ENCODE results near the gene STRADA.

Gene STRADA

DNA sequence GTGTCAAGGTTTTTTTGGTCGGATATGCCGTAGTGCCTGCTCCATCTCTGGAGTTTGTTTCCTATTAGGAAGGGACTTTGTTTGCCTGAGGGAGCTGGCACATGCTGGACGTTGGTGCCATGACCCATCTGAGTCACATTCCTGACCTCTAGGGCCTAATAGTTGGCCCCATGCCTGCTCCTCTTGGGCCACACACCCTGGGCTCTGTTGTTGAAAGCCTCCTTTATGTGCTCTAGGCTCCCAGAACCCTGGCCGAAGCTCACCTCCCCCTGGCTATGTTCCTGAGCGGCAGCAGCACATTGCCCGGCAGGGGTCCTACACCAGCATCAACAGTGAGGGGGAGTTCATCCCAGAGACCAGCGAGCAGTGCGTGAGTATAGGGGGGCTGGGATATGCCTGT lies 60.1 kb downstream of the STRADA start:
- no peak for DNase-seq

DNA sequence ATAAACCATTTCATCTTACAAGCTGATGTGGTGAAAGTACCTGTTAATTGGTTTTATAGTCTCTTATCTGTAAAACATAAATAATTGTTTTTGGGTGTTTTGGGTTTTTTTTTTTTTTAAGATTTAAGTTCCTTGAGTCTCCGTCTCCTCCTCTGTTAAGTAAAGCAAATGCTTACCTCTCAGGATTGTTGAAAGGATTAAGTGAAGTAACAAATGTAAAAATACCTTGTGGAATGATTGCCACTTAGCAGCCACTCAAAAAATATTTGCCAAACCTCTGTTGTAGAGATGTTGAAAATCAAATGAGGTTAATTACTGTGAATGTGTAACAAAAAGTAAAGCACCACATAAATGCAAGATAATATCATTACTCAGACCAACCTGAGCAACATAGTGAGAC lies 60.9 kb downstream of the STRADA start:
- DNase-seq: no peak

DNA sequence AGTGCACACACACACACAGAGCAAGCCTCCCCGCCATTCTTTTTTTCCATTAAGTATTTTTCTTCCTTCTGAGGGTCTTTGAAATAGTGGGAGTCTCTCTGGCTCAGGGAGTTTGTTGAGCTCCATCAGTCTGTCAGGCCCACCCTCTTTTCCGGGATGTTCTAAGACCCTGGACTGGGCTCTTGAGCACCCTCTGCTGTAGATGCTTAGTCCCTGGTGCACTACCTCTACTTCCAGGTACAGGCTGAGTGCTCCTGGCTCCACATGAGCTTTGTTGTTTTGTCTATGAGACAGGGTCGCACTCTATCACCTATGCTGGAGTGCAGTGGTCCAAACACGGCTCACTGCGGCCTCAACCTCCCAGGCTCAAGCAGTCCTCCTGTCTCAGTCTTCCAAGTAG lies 62.4 kb downstream of the STRADA start:
- no peak for DNase-seq

- DNase-seq: no peak
Observed at GRCh38 chr17:63676584-63676983, 65.0 kb downstream of the STRADA start.

DNA sequence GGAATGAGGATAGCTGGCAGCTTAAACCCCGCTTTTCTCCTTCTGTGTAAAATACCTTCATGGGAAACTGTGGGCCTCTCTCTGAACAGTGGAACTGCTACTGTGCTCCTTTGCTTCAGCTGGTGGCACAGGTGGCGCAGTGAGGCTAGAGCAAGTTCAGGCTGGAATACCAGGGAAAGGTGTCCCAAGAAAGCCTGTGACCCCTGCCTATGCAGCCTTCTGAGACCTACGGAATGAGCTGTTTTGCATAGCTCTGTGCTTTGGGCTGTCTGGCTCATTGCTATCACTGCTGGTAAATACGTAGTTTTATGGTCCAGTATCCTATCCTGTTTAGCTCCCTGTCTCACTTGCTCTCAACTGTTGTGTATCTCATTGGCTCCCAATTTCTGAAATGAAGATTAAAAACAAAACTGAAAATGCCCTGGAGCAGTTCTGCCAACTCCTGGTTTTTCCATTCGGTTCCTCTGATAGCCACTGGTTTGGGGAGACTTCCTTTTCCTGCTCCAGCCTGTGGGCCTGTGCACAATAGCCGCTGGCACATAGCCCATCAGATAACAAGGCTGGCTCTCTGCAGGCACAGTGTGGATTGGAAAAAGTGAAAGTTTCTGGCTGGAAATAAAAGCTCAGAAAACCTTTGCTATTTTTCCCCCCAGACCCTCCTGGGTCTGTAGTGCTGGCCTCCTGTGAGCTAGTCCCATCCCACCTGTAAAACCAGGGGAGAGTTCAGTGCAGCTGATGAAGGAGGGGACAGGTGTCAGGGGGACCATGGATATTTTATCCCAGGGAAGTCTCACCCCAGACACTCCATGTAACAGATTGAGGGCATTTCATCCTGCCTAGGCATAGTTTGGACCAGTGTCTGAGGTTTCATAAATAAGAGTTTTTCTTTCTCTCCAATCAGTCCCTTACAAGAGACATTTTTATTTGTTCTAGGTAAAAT lies 65.7 kb downstream of the STRADA start:
- no peak for DNase-seq

GRCh38 chr17:63675231-63675606 lies 66.4 kb downstream of the STRADA start:
- DNase-seq: no peak

DNA sequence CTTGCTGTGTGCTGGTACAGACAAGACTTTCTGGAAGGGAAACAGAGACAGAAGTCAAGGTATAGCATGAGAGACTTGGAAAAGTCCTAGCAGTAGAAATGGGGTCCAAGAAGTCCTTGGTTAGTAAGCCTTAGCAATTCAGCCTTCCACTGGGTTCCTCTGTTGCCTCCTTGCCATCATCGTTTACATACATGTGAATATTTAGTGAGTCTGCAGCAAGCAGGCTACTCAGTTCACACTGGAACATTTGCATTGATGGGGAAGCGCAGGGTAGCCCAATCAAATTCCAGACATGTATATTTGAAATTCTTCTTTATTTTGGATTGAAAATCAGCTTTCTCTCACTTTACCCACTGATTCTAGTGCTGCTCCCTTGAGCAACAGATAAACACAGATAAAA lies 68.7 kb downstream of the STRADA start:
- no peak for DNase-seq

GRCh38 chr17:63665527-63666214 lies 75.9 kb downstream of the STRADA start:
- DNase-seq: no peak

DNA sequence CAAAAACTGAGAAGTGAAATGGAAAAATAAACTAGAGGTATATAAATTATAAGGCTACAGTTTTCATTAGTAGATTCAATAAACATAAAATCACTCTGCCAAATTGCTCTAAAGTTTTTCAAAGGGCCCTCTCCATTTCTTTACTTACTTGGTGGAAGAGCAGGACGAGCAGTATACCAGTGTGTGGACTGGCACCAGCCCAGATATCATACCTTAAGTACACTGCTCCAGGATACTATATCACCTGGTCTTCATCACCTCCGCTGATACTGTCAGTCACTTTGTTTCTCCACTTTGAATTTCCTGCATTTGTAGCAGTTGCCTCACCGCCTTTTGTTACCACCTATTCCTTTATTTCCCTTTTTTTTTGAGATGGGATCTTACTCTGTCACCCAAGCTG lies 81.7 kb downstream of the STRADA start:
- DNase-seq: no peak

GRCh38 chr17:63658366-63658765 lies 83.2 kb downstream of the STRADA start:
- no peak for DNase-seq

DNA sequence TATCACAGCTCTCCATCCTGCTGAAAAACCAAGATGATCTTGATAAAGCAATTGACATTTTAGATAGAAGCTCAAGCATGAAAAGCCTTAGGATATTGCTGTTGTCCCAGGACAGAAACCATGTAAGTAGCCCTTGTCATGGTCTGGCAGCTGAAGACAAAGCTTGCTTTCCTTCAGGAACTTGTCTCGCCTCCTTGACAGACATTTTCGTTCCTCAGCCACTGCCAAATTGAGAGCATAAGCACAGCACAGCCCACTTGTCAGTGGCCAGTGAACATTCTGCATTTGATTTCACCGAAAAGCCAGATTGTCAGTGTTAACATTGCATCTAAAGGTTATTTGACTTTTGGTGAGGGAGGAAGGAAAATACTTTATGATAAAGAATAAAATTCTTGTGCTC lies 83.8 kb downstream of the STRADA start:
- DNase-seq: no peak

- DNase-seq: no peak
Observed at GRCh38 chr17:63653050-63653449, 88.5 kb downstream of the STRADA start.
